OCI-M1 (cell line): Measurements from ENCODE around the gene IFIH1.

Source experiments
- DNase-seq: peaks from one replicate; lab custom pipeline; 2025; lab: John Stamatoyannopoulos, UW

The IFIH1 gene

GRCh38 chr2:162257425-162257824, 61.1 kb downstream of the IFIH1 start:
- no peak for DNase-seq

- DNase-seq: no peak
These were observed 61.9 kb downstream of the IFIH1 start for GRCh38 chr2:162256591-162256991.

GRCh38 chr2:162254236-162254871, 64.1 kb downstream of the IFIH1 start:
- no peak for DNase-seq

GRCh38 chr2:162253435-162253834, 65.0 kb downstream of the IFIH1 start:
- no peak for DNase-seq

- DNase-seq: no peak
These were observed 66.3 kb downstream of the IFIH1 start for GRCh38 chr2:162252153-162252552.

GRCh38 chr2:162245781-162246180, 72.7 kb downstream of the IFIH1 start:
- no peak for DNase-seq

GRCh38 chr2:162245061-162245460, 73.4 kb downstream of the IFIH1 start:
- no peak for DNase-seq

GRCh38 chr2:162244541-162245031, 73.9 kb downstream of the IFIH1 start:
- DNase-seq: no peak

- DNase-seq: no peak
These were observed 74.8 kb downstream of the IFIH1 start for GRCh38 chr2:162243715-162244114.

GRCh38 chr2:162243294-162243693, 75.2 kb downstream of the IFIH1 start, which contains the start of gene FAP:
FAP (minus strand) TSS chr2:162243445; CDS start chr2:162243327, 118 bp downstream.
- DNase-seq: no peak

GRCh38 chr2:162242586-162243280, 75.8 kb downstream of the IFIH1 start:
- DNase-seq: no peak

- no peak for DNase-seq
These were observed 76.9 kb downstream of the IFIH1 start for GRCh38 chr2:162241571-162241970.

- DNase-seq: no peak
These were observed 83.6 kb downstream of the IFIH1 start for GRCh38 chr2:162234620-162235462.

- DNase-seq: peak; percentile 38
These were observed 85.3 kb downstream of the IFIH1 start for GRCh38 chr2:162233197-162233596.

- no peak for DNase-seq
These were observed 85.8 kb downstream of the IFIH1 start for GRCh38 chr2:162232671-162233070.

- DNase-seq: no peak
These were observed 86.5 kb downstream of the IFIH1 start for GRCh38 chr2:162232027-162232426.

- DNase-seq: no peak
These were observed 87.7 kb downstream of the IFIH1 start for GRCh38 chr2:162230761-162231160.

- no peak for DNase-seq
These were observed 91.6 kb downstream of the IFIH1 start for GRCh38 chr2:162226836-162227235.

GRCh38 chr2:162221064-162221463, 97.4 kb downstream of the IFIH1 start:
- DNase-seq: peak; percentile 83

- DNase-seq: no peak
These were observed 98.1 kb downstream of the IFIH1 start for GRCh38 chr2:162220368-162220767.

- DNase-seq: no peak
These were observed 99.1 kb downstream of the IFIH1 start for GRCh38 chr2:162219426-162219825.

GRCh38 chr2:162217598-162217997, 100.9 kb downstream of the IFIH1 start:
- DNase-seq: no peak
